Esophagus squamous epithelium (tissue), 4 donors: Measurements from ENCODE around the gene TEX29.

Experiments used
- CTCF ChIP-seq, 6 experiments: fragments of 450-650 bp in 4 of 6; fragments of 200-600 bp in 2 of 6; sonication (generic) in 2 of 6; IDR thresholded peaks; one replicate each; pipeline ENCODE4 v1.5.1; 2016 to 2019; ENCODE audit warnings: antibody characterized with exemption in 6 of 6, mild to moderate bottlenecking in 4 of 6, moderate library complexity in 4 of 6
- POLR2A ChIP-seq, 4 donors: fragments of 450-650 bp; IDR thresholded peaks; one replicate each; pipeline ENCODE4 v1.6.1; 2017; ENCODE audit warnings: antibody characterized with exemption in 4 of 4, mild to moderate bottlenecking in 4 of 4, moderate library complexity in 3 of 4

GRCh38 chr13:111322916-111323331 lies 2.5 kb downstream of the TEX29 start:
- TF ChIP-seq CTCF (IDR thresholded peaks at IDR 0.05) (no peak), POLR2A (IDR thresholded peaks at IDR 0.05) (no peak)
